Measurements from ENCODE around the gene ANO2. TPM values are rescaled to one million over a fixed set of nuclear protein-coding genes. Genes with fewer than 3 reads are reported as not detected.

ANO2 gene
- polyA plus RNA-seq, 1 donor from 2014 or later = 1.8 TPM

DNA sequence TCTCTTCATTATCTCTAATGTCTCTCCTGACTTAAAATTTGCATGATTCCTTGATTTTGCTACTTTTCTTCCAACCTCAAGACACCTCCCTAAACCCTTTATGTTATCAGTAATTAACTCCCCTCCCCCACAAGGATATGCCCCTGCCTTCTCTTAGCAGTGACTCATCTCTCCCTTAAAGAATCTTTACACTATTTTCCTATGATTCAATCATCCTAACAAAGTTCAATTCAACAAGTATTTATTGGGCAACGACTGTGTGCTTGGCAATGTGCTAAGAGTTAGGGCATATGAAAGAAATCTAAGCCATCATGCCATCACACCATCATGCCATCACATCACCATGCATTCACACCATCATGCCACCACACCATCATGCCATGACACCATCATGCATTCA lies 80.1 kb downstream of the ANO2 start:
- Histone ChIP-seq H3K36me3 (ENCODE audit: insufficient read depth, low read length) (no peaks in the 10 kb centered on the region), H3F3A (ENCODE audit: insufficient read depth, low read length, poor library complexity, severe bottlenecking) (no peaks in the 10 kb centered on the region), H2AFZ (ENCODE audit: low read depth, low read length) (no peak overlapping the region), H3K27ac (ENCODE audit: low read length) (no peak overlapping the region), H3K9me3 (ENCODE audit: low read length) (no peaks in the 10 kb centered on the region), H3K9ac (ENCODE audit: low read length) (no peak overlapping the region), H3K4me3 (ENCODE audit: low read length) (no peak overlapping the region), H3K27me3 (ENCODE audit: insufficient read depth, low read depth, low read length) (no peaks in the 10 kb centered on the region), H4K20me1 (ENCODE audit: insufficient read depth) (no peaks in the 10 kb centered on the region), H3K9me2 (ENCODE audit: insufficient read depth, low read length) (no peaks in the 10 kb centered on the region), H3K4me2 (ENCODE audit: low read length) (no peak overlapping the region), H3K79me2 (replicated peaks; ENCODE audit: insufficient read depth, low read length) (no peaks in the 10 kb centered on the region)
- no peak for TF ChIP-seq SMC3 (conservative IDR thresholded peaks at IDR 0.05; ENCODE audit: poor library complexity)
- TF ChIP-seq EP300 (conservative IDR thresholded peaks at IDR 0.05; ENCODE audit: poor library complexity, severe bottlenecking) = no peak
- TF ChIP-seq TAF1 (IDR thresholded peaks at IDR 0.05; ENCODE audit: low read depth) = no peak
- TF ChIP-seq, protein P1, sequence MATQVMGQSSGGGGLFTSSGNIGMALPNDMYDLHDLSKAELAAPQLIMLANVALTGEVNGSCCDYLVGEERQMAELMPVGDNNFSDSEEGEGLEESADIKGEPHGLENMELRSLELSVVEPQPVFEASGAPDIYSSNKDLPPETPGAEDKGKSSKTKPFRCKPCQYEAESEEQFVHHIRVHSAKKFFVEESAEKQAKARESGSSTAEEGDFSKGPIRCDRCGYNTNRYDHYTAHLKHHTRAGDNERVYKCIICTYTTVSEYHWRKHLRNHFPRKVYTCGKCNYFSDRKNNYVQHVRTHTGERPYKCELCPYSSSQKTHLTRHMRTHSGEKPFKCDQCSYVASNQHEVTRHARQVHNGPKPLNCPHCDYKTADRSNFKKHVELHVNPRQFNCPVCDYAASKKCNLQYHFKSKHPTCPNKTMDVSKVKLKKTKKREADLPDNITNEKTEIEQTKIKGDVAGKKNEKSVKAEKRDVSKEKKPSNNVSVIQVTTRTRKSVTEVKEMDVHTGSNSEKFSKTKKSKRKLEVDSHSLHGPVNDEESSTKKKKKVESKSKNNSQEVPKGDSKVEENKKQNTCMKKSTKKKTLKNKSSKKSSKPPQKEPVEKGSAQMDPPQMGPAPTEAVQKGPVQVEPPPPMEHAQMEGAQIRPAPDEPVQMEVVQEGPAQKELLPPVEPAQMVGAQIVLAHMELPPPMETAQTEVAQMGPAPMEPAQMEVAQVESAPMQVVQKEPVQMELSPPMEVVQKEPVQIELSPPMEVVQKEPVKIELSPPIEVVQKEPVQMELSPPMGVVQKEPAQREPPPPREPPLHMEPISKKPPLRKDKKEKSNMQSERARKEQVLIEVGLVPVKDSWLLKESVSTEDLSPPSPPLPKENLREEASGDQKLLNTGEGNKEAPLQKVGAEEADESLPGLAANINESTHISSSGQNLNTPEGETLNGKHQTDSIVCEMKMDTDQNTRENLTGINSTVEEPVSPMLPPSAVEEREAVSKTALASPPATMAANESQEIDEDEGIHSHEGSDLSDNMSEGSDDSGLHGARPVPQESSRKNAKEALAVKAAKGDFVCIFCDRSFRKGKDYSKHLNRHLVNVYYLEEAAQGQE (IDR thresholded peaks at IDR 0.05; ENCODE audit: borderline replicate concordance) = no peak
- no peak for TF ChIP-seq EZH2 (IDR thresholded peaks at IDR 0.05; ENCODE audit: borderline replicate concordance, insufficient read depth, low read length, poor library complexity, severe bottlenecking)
- TF ChIP-seq RAD21 (conservative IDR thresholded peaks at IDR 0.05) = no peak
- no peak for TF ChIP-seq POLR2AphosphoS5 (IDR thresholded peaks at IDR 0.05)
- TF ChIP-seq MXI1 (conservative IDR thresholded peaks at IDR 0.05; ENCODE audit: poor library complexity, severe bottlenecking) = no peak
- TF ChIP-seq, protein P2, sequence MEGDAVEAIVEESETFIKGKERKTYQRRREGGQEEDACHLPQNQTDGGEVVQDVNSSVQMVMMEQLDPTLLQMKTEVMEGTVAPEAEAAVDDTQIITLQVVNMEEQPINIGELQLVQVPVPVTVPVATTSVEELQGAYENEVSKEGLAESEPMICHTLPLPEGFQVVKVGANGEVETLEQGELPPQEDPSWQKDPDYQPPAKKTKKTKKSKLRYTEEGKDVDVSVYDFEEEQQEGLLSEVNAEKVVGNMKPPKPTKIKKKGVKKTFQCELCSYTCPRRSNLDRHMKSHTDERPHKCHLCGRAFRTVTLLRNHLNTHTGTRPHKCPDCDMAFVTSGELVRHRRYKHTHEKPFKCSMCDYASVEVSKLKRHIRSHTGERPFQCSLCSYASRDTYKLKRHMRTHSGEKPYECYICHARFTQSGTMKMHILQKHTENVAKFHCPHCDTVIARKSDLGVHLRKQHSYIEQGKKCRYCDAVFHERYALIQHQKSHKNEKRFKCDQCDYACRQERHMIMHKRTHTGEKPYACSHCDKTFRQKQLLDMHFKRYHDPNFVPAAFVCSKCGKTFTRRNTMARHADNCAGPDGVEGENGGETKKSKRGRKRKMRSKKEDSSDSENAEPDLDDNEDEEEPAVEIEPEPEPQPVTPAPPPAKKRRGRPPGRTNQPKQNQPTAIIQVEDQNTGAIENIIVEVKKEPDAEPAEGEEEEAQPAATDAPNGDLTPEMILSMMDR (IDR thresholded peaks at IDR 0.05; ENCODE audit: poor library complexity, severe bottlenecking) = no peak

DNA sequence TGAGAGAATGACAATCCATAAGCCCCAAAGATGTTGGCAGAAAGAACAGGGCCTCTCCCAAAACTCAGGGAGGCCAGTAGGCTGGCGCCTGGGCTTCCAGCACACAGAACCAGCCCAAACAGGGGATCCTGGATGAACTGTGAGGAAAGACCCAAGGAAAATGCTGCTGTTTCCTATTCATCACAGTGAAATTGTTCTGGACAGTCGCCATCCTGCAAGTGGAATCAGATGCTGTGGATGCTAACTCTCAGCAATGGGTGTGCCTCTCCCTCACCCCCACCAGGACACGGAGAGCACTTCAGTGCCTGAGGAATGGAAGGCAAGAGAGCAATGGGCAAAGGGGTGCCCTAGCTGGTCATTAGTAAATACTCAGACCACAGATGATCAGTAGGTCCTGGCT lies 80.8 kb downstream of the ANO2 start:
- no peaks in the 10 kb centered on the region for H3K27me3 ChIP-seq (ENCODE audit: insufficient read depth, low read depth, low read length)
- H3K36me3 ChIP-seq (ENCODE audit: insufficient read depth, low read length) = no peaks in the 10 kb centered on the region
- H3F3A ChIP-seq (ENCODE audit: insufficient read depth, low read length, poor library complexity, severe bottlenecking) = no peaks in the 10 kb centered on the region
- H3K27ac ChIP-seq (ENCODE audit: low read length) = no peak overlapping the region
- no peaks in the 10 kb centered on the region for H3K9me2 ChIP-seq (ENCODE audit: insufficient read depth, low read length)
- no peaks in the 10 kb centered on the region for H3K79me2 ChIP-seq (replicated peaks; ENCODE audit: insufficient read depth, low read length)
- no peak overlapping the region for H3K4me3 ChIP-seq (ENCODE audit: low read length)
- TF ChIP-seq, protein P2 (IDR thresholded peaks at IDR 0.05; ENCODE audit: poor library complexity, severe bottlenecking) = no peak
- TF ChIP-seq RAD21 (conservative IDR thresholded peaks at IDR 0.05) (no peak), POLR2AphosphoS5 (IDR thresholded peaks at IDR 0.05) (no peak), EZH2 (IDR thresholded peaks at IDR 0.05; ENCODE audit: borderline replicate concordance, insufficient read depth, low read length, poor library complexity, severe bottlenecking) (no peak)
- H3K9ac ChIP-seq (ENCODE audit: low read length) = no peak overlapping the region
- H4K20me1 ChIP-seq (ENCODE audit: insufficient read depth) = no peaks in the 10 kb centered on the region
- no peaks in the 10 kb centered on the region for H3K9me3 ChIP-seq (ENCODE audit: low read length)
- H2AFZ ChIP-seq (ENCODE audit: low read depth, low read length) = no peak overlapping the region
- H3K4me2 ChIP-seq (ENCODE audit: low read length) = no peak overlapping the region

Data from neural cell (in vitro differentiated cells).